ENCODE measurements around the gene FGD5. TPM values are rescaled to one million over a fixed set of nuclear protein-coding genes. Genes with fewer than 3 reads are reported as not detected.
A peak's percentile ranks its signal among the peaks of the same experiment; 100 is the strongest.

The FGD5 gene
- total RNA-seq, 1 donor from 2014 or later = 15.3 TPM

DNA sequence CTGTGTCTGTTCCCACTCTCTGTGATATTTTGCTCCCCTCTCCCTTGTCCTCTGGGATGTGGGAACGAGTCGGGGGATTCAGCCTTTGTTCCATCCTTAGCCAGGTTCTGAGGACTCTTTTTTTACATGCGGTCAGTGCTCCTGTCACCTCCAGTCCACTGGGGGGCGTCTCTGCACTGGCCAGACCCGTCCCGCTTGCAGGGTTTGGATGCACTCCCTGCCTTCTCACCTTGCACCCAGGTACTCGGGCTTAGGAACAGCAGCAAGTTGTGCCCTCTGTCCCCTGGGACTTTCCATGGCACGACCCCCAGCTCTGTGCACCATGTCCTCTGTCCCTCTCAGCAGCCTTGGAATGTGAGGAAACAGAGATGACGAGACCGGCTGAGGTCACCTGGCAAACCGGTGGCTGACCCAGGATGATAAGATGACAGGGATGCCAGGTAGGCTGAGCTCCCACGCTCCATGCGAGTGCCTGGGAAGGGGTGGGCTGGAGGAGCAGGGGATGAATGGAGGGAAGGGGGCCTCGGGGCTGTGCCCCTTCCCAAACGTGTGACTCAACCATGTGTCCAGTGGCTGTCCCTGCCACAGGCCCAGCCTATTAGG is 27.3 kb upstream of the FGD5 start:
- Mint-ChIP-seq H3K4me3 (no peak overlapping the region), H3K9me3 (no peaks in the 10 kb centered on the region), H3K27me3 (peaks cover 62% of the 10 kb centered on the region), H3K27ac (peak overlapping the region; percentile 62), H3K36me3 (no peaks in the 10 kb centered on the region), H3K4me1 (ENCODE audit: unreplicated experiment) (peaks cover 28% of the 10 kb centered on the region)
- TF ChIP-seq, protein P1, sequence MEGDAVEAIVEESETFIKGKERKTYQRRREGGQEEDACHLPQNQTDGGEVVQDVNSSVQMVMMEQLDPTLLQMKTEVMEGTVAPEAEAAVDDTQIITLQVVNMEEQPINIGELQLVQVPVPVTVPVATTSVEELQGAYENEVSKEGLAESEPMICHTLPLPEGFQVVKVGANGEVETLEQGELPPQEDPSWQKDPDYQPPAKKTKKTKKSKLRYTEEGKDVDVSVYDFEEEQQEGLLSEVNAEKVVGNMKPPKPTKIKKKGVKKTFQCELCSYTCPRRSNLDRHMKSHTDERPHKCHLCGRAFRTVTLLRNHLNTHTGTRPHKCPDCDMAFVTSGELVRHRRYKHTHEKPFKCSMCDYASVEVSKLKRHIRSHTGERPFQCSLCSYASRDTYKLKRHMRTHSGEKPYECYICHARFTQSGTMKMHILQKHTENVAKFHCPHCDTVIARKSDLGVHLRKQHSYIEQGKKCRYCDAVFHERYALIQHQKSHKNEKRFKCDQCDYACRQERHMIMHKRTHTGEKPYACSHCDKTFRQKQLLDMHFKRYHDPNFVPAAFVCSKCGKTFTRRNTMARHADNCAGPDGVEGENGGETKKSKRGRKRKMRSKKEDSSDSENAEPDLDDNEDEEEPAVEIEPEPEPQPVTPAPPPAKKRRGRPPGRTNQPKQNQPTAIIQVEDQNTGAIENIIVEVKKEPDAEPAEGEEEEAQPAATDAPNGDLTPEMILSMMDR (conservative IDR thresholded peaks at IDR 0.05) = peak; percentile 80
- no peak for DNase-seq (ENCODE audit: extremely low spot score, unreplicated experiment)

DNA sequence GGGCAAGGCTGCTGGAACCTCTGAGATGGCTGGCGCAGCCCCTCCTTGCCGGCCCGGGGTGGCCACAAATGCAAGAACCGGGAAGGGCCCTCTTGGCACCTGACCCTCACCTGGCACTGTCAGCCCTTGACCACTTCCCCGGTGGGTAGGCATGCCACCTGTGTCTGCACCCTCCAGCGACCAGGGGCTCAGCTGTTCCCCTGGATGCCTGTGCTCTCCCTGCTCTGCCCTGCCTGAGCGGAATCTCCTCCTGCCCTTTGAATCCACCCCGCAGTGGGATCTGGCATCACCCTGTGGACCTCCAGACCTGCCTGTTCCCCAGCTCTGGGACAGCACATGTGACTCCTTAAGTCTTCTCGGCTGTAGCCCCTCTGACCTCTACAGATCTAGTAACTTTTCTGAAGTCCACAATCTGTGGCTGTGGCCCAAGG is 26.1 kb upstream of the FGD5 start:
- Mint-ChIP-seq H3K9me3 (no peaks in the 10 kb centered on the region), H3K4me3 (no peak overlapping the region), H3K4me1 (ENCODE audit: unreplicated experiment) (peaks cover 29% of the 10 kb centered on the region), H3K36me3 (no peaks in the 10 kb centered on the region), H3K27me3 (peaks cover 60% of the 10 kb centered on the region), H3K27ac (no peak overlapping the region)
- no peak for DNase-seq (ENCODE audit: extremely low spot score, unreplicated experiment)
- TF ChIP-seq, protein P1 (conservative IDR thresholded peaks at IDR 0.05) = no peak

DNA sequence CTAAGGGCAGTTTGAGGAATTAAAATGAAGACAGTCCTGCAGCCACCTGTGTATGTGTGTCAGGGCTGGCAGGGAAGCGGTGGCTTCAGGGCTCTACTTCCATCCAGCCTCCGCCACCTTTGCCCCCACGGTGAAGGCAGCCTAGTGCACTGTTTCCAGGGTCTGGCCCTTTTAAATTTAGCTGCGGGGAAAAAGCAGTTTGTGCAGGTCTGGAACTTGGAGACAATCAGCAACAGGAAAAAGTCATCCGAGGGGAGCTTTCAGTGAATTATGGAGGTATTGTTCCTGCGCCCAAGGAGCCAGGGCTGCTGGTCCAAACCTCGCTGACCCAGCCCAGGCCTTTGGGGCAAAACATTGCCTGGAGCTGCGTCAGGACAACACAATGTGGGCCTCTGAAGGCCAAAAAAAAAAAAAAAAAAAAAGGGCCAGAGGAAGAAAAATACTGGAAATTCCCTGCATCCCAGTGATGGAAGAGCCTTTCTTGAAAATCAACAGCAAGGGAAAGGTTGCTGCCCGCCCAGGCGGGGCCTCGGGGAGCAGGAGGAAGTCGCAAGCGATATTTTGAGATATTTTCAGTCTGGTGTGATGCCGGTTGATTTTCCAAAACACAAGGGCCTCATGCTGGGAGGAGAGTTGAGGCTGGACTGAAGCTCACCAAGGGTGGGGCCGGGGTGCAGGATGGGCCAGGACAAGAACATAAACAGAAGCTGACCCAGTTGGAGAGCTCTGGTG is 25.5 kb upstream of the FGD5 start:
- Mint-ChIP-seq H3K27ac (no peak overlapping the region), H3K4me1 (ENCODE audit: unreplicated experiment) (peaks cover 25% of the 10 kb centered on the region), H3K4me3 (no peak overlapping the region), H3K36me3 (no peaks in the 10 kb centered on the region), H3K9me3 (no peaks in the 10 kb centered on the region), H3K27me3 (peaks cover 56% of the 10 kb centered on the region)
- TF ChIP-seq, protein P1 (conservative IDR thresholded peaks at IDR 0.05) = no peak
- DNase-seq (ENCODE audit: extremely low spot score, unreplicated experiment) = no peak

- Mint-ChIP-seq H3K27ac (no peak overlapping the region), H3K27me3 (peaks cover 57% of the 10 kb centered on the region), H3K4me1 (ENCODE audit: unreplicated experiment) (peaks cover 25% of the 10 kb centered on the region), H3K9me3 (no peaks in the 10 kb centered on the region), H3K36me3 (no peaks in the 10 kb centered on the region), H3K4me3 (no peak overlapping the region)
- DNase-seq (ENCODE audit: extremely low spot score, unreplicated experiment) = no peak
- TF ChIP-seq, protein P1 (conservative IDR thresholded peaks at IDR 0.05) = no peak
These were observed 24.9 kb upstream of the FGD5 start for GRCh38 chr3:14793858-14794234.

- no peak overlapping the region for H3K4me3 Mint-ChIP-seq
- peaks cover 58% of the 10 kb centered on the region for H3K27me3 Mint-ChIP-seq
- peaks cover 25% of the 10 kb centered on the region for H3K4me1 Mint-ChIP-seq (ENCODE audit: unreplicated experiment)
- H3K27ac Mint-ChIP-seq = no peak overlapping the region
- no peaks in the 10 kb centered on the region for H3K9me3 Mint-ChIP-seq
- DNase-seq (ENCODE audit: extremely low spot score, unreplicated experiment) = no peak
- H3K36me3 Mint-ChIP-seq = no peaks in the 10 kb centered on the region
- TF ChIP-seq, protein P1 (conservative IDR thresholded peaks at IDR 0.05) = no peak
These were observed 24.3 kb upstream of the FGD5 start for GRCh38 chr3:14794435-14794834.

Data from type B pancreatic cell (in vitro differentiated cells).